Measurements from ENCODE around the gene ASIC4. TPM values are rescaled to one million over a fixed set of nuclear protein-coding genes. Genes with fewer than 3 reads are reported as not detected.

Gene ASIC4
- total RNA-seq, 1 experiment from 2014 or later: not detected

- Histone ChIP-seq H3K9me3 (ENCODE audit: low read length) (no peaks in the 10 kb centered on the region), H3K27me3 (ENCODE audit: low read length) (no peaks in the 10 kb centered on the region), H3K36me3 (ENCODE audit: insufficient read depth, low read length) (no peaks in the 10 kb centered on the region), H3K4me2 (ENCODE audit: low read depth, low read length, poor library complexity, severe bottlenecking) (no peak overlapping the region), H3K4me3 (ENCODE audit: low read length) (no peak overlapping the region), H2AFZ (ENCODE audit: low read length) (no peak overlapping the region), H4K20me1 (ENCODE audit: insufficient read depth, low read depth, low read length) (no peaks in the 10 kb centered on the region), H3K4me1 (ENCODE audit: low read length) (no peaks in the 10 kb centered on the region), H3K79me2 (ENCODE audit: low read length) (no peaks in the 10 kb centered on the region), H3K9ac (ENCODE audit: low read length) (no peak overlapping the region), H3K9me2 (replicated peaks; ENCODE audit: insufficient read depth, low read length) (no peaks in the 10 kb centered on the region), H3K27ac (ENCODE audit: low read length) (no peak overlapping the region)
- no peak for DNase-seq
Observed at GRCh38 chr2:219477179-219477578, 37.1 kb upstream of the ASIC4 start.

- DNase-seq: no peak
- Histone ChIP-seq H3K9me3 (ENCODE audit: low read length) (no peaks in the 10 kb centered on the region), H3K4me2 (ENCODE audit: low read depth, low read length, poor library complexity, severe bottlenecking) (no peak overlapping the region), H3K9me2 (replicated peaks; ENCODE audit: insufficient read depth, low read length) (no peaks in the 10 kb centered on the region), H3K27me3 (ENCODE audit: low read length) (no peaks in the 10 kb centered on the region), H3K36me3 (ENCODE audit: insufficient read depth, low read length) (no peaks in the 10 kb centered on the region), H4K20me1 (ENCODE audit: insufficient read depth, low read depth, low read length) (no peaks in the 10 kb centered on the region), H2AFZ (ENCODE audit: low read length) (no peak overlapping the region), H3K4me3 (ENCODE audit: low read length) (no peak overlapping the region), H3K9ac (ENCODE audit: low read length) (no peak overlapping the region), H3K27ac (ENCODE audit: low read length) (no peak overlapping the region), H3K4me1 (ENCODE audit: low read length) (no peaks in the 10 kb centered on the region), H3K79me2 (ENCODE audit: low read length) (no peaks in the 10 kb centered on the region)
Observed at GRCh38 chr2:219477815-219478214, 36.5 kb upstream of the ASIC4 start.

GRCh38 chr2:219478916-219479315, 35.4 kb upstream of the ASIC4 start:
- no peak overlapping the region for H3K27ac ChIP-seq (ENCODE audit: low read length)
- H3K9me2 ChIP-seq (replicated peaks; ENCODE audit: insufficient read depth, low read length): no peaks in the 10 kb centered on the region
- DNase-seq: no peak
- H3K27me3 ChIP-seq (ENCODE audit: low read length): no peaks in the 10 kb centered on the region
- no peaks in the 10 kb centered on the region for H4K20me1 ChIP-seq (ENCODE audit: insufficient read depth, low read depth, low read length)
- no peak overlapping the region for H3K4me3 ChIP-seq (ENCODE audit: low read length)
- no peaks in the 10 kb centered on the region for H3K36me3 ChIP-seq (ENCODE audit: insufficient read depth, low read length)
- no peaks in the 10 kb centered on the region for H3K4me1 ChIP-seq (ENCODE audit: low read length)
- H2AFZ ChIP-seq (ENCODE audit: low read length): no peak overlapping the region
- H3K9ac ChIP-seq (ENCODE audit: low read length): no peak overlapping the region
- no peaks in the 10 kb centered on the region for H3K9me3 ChIP-seq (ENCODE audit: low read length)
- H3K79me2 ChIP-seq (ENCODE audit: low read length): no peaks in the 10 kb centered on the region
- H3K4me2 ChIP-seq (ENCODE audit: low read depth, low read length, poor library complexity, severe bottlenecking): no peak overlapping the region

- DNase-seq: no peak
- no peaks in the 10 kb centered on the region for H3K36me3 ChIP-seq (ENCODE audit: insufficient read depth, low read length)
- no peaks in the 10 kb centered on the region for H3K4me1 ChIP-seq (ENCODE audit: low read length)
- no peaks in the 10 kb centered on the region for H3K9me3 ChIP-seq (ENCODE audit: low read length)
- H3K4me2 ChIP-seq (ENCODE audit: low read depth, low read length, poor library complexity, severe bottlenecking): no peak overlapping the region
- no peak overlapping the region for H3K9ac ChIP-seq (ENCODE audit: low read length)
- H3K4me3 ChIP-seq (ENCODE audit: low read length): no peak overlapping the region
- no peaks in the 10 kb centered on the region for H3K79me2 ChIP-seq (ENCODE audit: low read length)
- no peak overlapping the region for H3K27ac ChIP-seq (ENCODE audit: low read length)
- H2AFZ ChIP-seq (ENCODE audit: low read length): no peak overlapping the region
- H4K20me1 ChIP-seq (ENCODE audit: insufficient read depth, low read depth, low read length): no peaks in the 10 kb centered on the region
- no peaks in the 10 kb centered on the region for H3K27me3 ChIP-seq (ENCODE audit: low read length)
- no peaks in the 10 kb centered on the region for H3K9me2 ChIP-seq (replicated peaks; ENCODE audit: insufficient read depth, low read length)
Observed at GRCh38 chr2:219480004-219480403, 34.3 kb upstream of the ASIC4 start.

- Histone ChIP-seq H4K20me1 (ENCODE audit: insufficient read depth, low read depth, low read length) (no peaks in the 10 kb centered on the region), H3K9me3 (ENCODE audit: low read length) (no peaks in the 10 kb centered on the region), H3K9ac (ENCODE audit: low read length) (no peak overlapping the region), H2AFZ (ENCODE audit: low read length) (no peak overlapping the region), H3K4me1 (ENCODE audit: low read length) (no peaks in the 10 kb centered on the region), H3K79me2 (ENCODE audit: low read length) (no peaks in the 10 kb centered on the region), H3K9me2 (replicated peaks; ENCODE audit: insufficient read depth, low read length) (no peaks in the 10 kb centered on the region), H3K4me2 (ENCODE audit: low read depth, low read length, poor library complexity, severe bottlenecking) (no peak overlapping the region), H3K27ac (ENCODE audit: low read length) (no peak overlapping the region), H3K27me3 (ENCODE audit: low read length) (no peaks in the 10 kb centered on the region), H3K4me3 (ENCODE audit: low read length) (no peak overlapping the region), H3K36me3 (ENCODE audit: insufficient read depth, low read length) (no peaks in the 10 kb centered on the region)
- DNase-seq: no peak
Observed at GRCh38 chr2:219482674-219483405, 31.4 kb upstream of the ASIC4 start.

- Histone ChIP-seq H3K27ac (ENCODE audit: low read length) (no peak overlapping the region), H3K4me1 (ENCODE audit: low read length) (no peaks in the 10 kb centered on the region), H3K79me2 (ENCODE audit: low read length) (no peaks in the 10 kb centered on the region), H3K9ac (ENCODE audit: low read length) (no peak overlapping the region), H4K20me1 (ENCODE audit: insufficient read depth, low read depth, low read length) (no peaks in the 10 kb centered on the region), H3K27me3 (ENCODE audit: low read length) (no peaks in the 10 kb centered on the region), H3K9me2 (replicated peaks; ENCODE audit: insufficient read depth, low read length) (no peaks in the 10 kb centered on the region), H3K4me2 (ENCODE audit: low read depth, low read length, poor library complexity, severe bottlenecking) (no peak overlapping the region), H2AFZ (ENCODE audit: low read length) (no peak overlapping the region), H3K9me3 (ENCODE audit: low read length) (no peaks in the 10 kb centered on the region), H3K4me3 (ENCODE audit: low read length) (no peak overlapping the region), H3K36me3 (ENCODE audit: insufficient read depth, low read length) (no peaks in the 10 kb centered on the region)
- DNase-seq: no peak
Observed at GRCh38 chr2:219483451-219484342, 30.6 kb upstream of the ASIC4 start.

- Histone ChIP-seq H3K79me2 (ENCODE audit: low read length) (no peaks in the 10 kb centered on the region), H3K4me3 (ENCODE audit: low read length) (no peak overlapping the region), H2AFZ (ENCODE audit: low read length) (no peak overlapping the region), H3K9me2 (replicated peaks; ENCODE audit: insufficient read depth, low read length) (no peaks in the 10 kb centered on the region), H3K4me2 (ENCODE audit: low read depth, low read length, poor library complexity, severe bottlenecking) (no peak overlapping the region), H3K27me3 (ENCODE audit: low read length) (no peaks in the 10 kb centered on the region), H4K20me1 (ENCODE audit: insufficient read depth, low read depth, low read length) (no peaks in the 10 kb centered on the region), H3K9me3 (ENCODE audit: low read length) (no peaks in the 10 kb centered on the region), H3K36me3 (ENCODE audit: insufficient read depth, low read length) (no peaks in the 10 kb centered on the region), H3K27ac (ENCODE audit: low read length) (no peak overlapping the region), H3K4me1 (ENCODE audit: low read length) (no peaks in the 10 kb centered on the region), H3K9ac (ENCODE audit: low read length) (no peak overlapping the region)
- DNase-seq: no peak
Observed at GRCh38 chr2:219484343-219485200, 29.7 kb upstream of the ASIC4 start.

- H3K36me3 ChIP-seq (ENCODE audit: insufficient read depth, low read length): no peaks in the 10 kb centered on the region
- no peak for DNase-seq
- H3K4me2 ChIP-seq (ENCODE audit: low read depth, low read length, poor library complexity, severe bottlenecking): no peak overlapping the region
- H3K79me2 ChIP-seq (ENCODE audit: low read length): no peaks in the 10 kb centered on the region
- no peak overlapping the region for H3K27ac ChIP-seq (ENCODE audit: low read length)
- no peak overlapping the region for H3K9ac ChIP-seq (ENCODE audit: low read length)
- no peaks in the 10 kb centered on the region for H3K9me3 ChIP-seq (ENCODE audit: low read length)
- H3K9me2 ChIP-seq (replicated peaks; ENCODE audit: insufficient read depth, low read length): no peaks in the 10 kb centered on the region
- no peaks in the 10 kb centered on the region for H3K27me3 ChIP-seq (ENCODE audit: low read length)
- no peaks in the 10 kb centered on the region for H4K20me1 ChIP-seq (ENCODE audit: insufficient read depth, low read depth, low read length)
- no peak overlapping the region for H2AFZ ChIP-seq (ENCODE audit: low read length)
- no peaks in the 10 kb centered on the region for H3K4me1 ChIP-seq (ENCODE audit: low read length)
- no peak overlapping the region for H3K4me3 ChIP-seq (ENCODE audit: low read length)
Observed at GRCh38 chr2:219485201-219485580, 29.1 kb upstream of the ASIC4 start.
